Vagina (tissue), 2 donors: ENCODE measurements around the gene RHNO1. TPM values are rescaled to one million over a fixed set of nuclear protein-coding genes. Genes with fewer than 3 reads are reported as not detected.

Experiments used
- DNase-seq, 2 donors: peaks; one replicate each; pipeline ENCODE4 v3.0.0-alpha.2; 2017; ENCODE audit errors: extremely low spot score in 2 of 2
- H3K27ac ChIP-seq: fragments of 200-600 bp; sonication (generic); one replicate; pipeline ENCODE4 v1.5.1; 2019
- H3K27me3 ChIP-seq: fragments of 200-600 bp; sonication (generic); one replicate; pipeline ENCODE4 v1.5.1; 2019
- H3K36me3 ChIP-seq, 2 donors: fragments of 200-600 bp; sonication (generic); one replicate each; pipeline ENCODE4 v1.5.1; 2017 to 2019
- H3K4me1 ChIP-seq: fragments of 200-600 bp; sonication (generic); one replicate; pipeline ENCODE4 v1.5.1; 2019
- H3K4me3 ChIP-seq, 2 donors: fragments of 200-600 bp; sonication (generic); 1 replicate in 1 of 2; 2 replicates in 1 of 2; pipeline ENCODE4 v1.5.1; 2016 to 2019
- H3K9me3 ChIP-seq: fragments of 200-600 bp; sonication (generic); one replicate; pipeline ENCODE4 v1.5.1; 2019
- POLR2A ChIP-seq, 2 donors: fragments of 450-650 bp; IDR thresholded peaks; one replicate each; pipeline ENCODE4 v1.6.1; 2017; ENCODE audit warnings: antibody characterized with exemption in 2 of 2, mild to moderate bottlenecking in 2 of 2, moderate library complexity in 2 of 2
- POLR2AphosphoS5 ChIP-seq, 2 donors: sonication (generic); formaldehyde crosslinking; IDR thresholded peaks; one replicate each; pipeline ENCODE4 v1.9.0; 2017; ENCODE audit warnings: antibody characterized with exemption in 2 of 2, mild to moderate bottlenecking in 2 of 2, low read depth in 1 of 2; ENCODE audit not compliant: insufficient read depth in 1 of 2
- intact Hi-C: fragments of 100-400 bp; cut with DNase I; formaldehyde crosslinking; loops from one replicate; pipeline ENCODE4 v1.15.1; 2023
- total RNA-seq: library from RNA; depleted of rRNA; stranded (reverse); fragments of >200 nt; gene quantifications from one replicate; pipeline ENCODE4 v1.2.3, GENCODE V29; 2016
- TF ChIP-seq, protein P1 (sequence below), 3 experiments: fragments of 450-650 bp in 2 of 3; fragments of 200-600 bp in 1 of 3; sonication (generic) in 1 of 3; IDR thresholded peaks; one replicate each; pipeline ENCODE4 v1.5.1; 2017 to 2019; ENCODE audit warnings: antibody characterized with exemption in 3 of 3, mild to moderate bottlenecking in 2 of 3, moderate library complexity in 2 of 3

Gene RHNO1
- total RNA-seq, 1 donor from 2014 or later, result 13.8 TPM

- TF ChIP-seq, protein P1, sequence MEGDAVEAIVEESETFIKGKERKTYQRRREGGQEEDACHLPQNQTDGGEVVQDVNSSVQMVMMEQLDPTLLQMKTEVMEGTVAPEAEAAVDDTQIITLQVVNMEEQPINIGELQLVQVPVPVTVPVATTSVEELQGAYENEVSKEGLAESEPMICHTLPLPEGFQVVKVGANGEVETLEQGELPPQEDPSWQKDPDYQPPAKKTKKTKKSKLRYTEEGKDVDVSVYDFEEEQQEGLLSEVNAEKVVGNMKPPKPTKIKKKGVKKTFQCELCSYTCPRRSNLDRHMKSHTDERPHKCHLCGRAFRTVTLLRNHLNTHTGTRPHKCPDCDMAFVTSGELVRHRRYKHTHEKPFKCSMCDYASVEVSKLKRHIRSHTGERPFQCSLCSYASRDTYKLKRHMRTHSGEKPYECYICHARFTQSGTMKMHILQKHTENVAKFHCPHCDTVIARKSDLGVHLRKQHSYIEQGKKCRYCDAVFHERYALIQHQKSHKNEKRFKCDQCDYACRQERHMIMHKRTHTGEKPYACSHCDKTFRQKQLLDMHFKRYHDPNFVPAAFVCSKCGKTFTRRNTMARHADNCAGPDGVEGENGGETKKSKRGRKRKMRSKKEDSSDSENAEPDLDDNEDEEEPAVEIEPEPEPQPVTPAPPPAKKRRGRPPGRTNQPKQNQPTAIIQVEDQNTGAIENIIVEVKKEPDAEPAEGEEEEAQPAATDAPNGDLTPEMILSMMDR (IDR thresholded peaks at IDR 0.05), result no peak
- TF ChIP-seq POLR2A (IDR thresholded peaks at IDR 0.05), result no peak
- TF ChIP-seq POLR2AphosphoS5 (IDR thresholded peaks at IDR 0.05; ENCODE audit: insufficient read depth in 1 of 2, low read depth in 1 of 2), result no peak
- peaks cover 21% of the 10 kb centered on the region for H3K4me1 ChIP-seq
- H3K36me3 ChIP-seq, result peaks cover 0 to 12% of the 10 kb centered on the region in 2 donors
- H3K4me3 ChIP-seq, result peak overlapping the region; percentile 31 to 34
- H3K27ac ChIP-seq, result peak overlapping the region; percentile 7
- intact Hi-C loops, result no loop called here
- no peaks in the 10 kb centered on the region for H3K27me3 ChIP-seq
- no peak for DNase-seq
- H3K9me3 ChIP-seq, result no peaks in the 10 kb centered on the region
Measured at GRCh38 chr12:2833810-2834209, 43.2 kb upstream of the RHNO1 start.

DNA sequence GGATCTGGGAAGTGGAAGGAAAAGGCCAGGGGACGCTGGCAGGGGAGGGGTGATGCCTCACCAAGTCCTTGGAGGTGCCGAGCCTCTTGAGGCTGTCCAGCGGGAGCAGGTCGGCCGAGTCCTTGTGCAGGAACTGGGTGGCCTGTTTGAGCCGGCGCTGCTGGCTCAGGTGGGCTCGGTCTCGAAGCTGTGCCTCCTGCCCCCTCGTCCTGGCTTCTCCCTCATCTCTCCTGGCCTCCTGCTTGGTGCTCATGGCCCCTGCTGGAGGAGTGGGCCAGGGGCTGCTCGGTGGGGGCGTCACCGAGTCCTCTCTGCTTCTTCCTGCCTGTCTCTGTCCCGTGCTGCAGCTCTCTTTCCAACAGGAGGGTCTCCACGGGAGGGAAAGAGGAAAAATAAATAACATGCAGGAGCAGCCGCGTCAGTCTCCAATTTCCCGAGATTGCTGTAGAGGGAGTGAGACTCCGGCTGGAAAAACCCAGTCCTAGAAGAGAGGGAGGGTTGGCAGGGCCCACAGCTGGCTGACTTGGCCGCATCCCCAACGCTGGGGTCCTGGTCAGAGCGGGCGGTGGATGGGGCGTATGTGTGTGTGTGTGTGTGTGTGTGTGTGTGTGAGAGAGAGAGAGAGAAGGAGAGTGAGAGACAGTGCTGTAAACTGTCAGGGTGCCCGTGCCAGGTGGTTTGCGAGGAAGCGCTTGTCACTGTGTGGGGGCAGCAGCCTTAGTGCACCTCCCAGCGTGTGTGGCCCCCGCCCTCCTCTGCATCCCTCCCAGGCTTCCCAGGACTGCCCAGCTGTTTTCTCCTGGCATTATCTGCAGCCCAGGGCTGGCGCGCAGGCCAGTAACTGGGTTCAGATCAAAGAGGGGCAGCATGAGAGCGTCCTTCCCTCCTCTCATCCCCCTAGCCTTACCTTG is 42.2 kb upstream of the RHNO1 start, which contains the start of gene NRIP2:
NRIP2 (minus strand) TSS at position 455 of the 911 bp plus-strand sequence; CDS start at position 403, 52 bp downstream.
- H3K9me3 ChIP-seq, result no peaks in the 10 kb centered on the region
- peak in 1 of 2 donors; percentile 83 for DNase-seq
- intact Hi-C loops, result no loop called here
- TF ChIP-seq POLR2AphosphoS5 (IDR thresholded peaks at IDR 0.05; ENCODE audit: insufficient read depth in 1 of 2, low read depth in 1 of 2) (no peak), POLR2A (IDR thresholded peaks at IDR 0.05) (no peak)
- TF ChIP-seq, protein P1 (IDR thresholded peaks at IDR 0.05), result no peak
- H3K4me1 ChIP-seq, result peaks cover 21% of the 10 kb centered on the region
- peaks cover 0 to 3% of the 10 kb centered on the region in 2 donors for H3K36me3 ChIP-seq
- H3K27ac ChIP-seq, result peak within 1 kb of the TSS; percentile 36
- H3K4me3 ChIP-seq, result peak within 1 kb of the TSS; percentile 31 to 34
- no peaks in the 10 kb centered on the region for H3K27me3 ChIP-seq

DNA sequence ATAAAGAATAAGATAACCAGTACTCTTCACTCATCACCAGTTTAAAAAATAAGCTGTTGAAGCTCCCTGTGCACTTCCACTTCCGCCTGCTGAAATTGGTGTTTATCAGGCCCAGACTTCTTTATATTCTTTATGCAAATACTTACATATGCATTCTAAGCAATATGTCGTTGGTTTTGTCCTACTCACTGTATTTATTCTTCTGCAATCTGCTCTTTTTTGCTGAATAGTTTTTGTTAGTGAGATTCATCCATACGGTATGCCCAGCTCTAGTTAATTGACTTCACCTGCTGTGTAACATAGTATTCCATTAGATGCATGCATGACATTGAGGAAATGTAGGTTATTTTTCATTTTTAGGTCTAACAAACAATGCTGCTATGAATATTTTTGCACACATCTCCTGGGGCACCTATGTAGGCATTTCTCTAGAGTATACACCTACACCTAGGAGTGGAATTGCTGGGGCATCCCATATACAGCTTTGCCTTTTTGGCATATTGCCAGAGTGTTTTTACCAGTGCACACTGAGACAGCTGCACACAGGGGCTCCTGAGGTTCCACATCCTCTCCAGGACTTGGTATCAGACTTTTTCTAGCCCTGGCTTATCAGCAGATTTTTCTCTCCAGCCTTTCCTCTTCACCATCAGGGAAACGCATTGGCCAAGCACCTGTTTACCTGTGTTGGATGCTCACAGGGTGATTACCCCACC is 41.2 kb upstream of the RHNO1 start:
- Histone ChIP-seq H3K36me3 (no peaks in the 10 kb centered on the region), H3K27me3 (no peaks in the 10 kb centered on the region), H3K4me3 (no peak overlapping the region), H3K9me3 (no peaks in the 10 kb centered on the region), H3K27ac (no peak overlapping the region), H3K4me1 (peaks cover 21% of the 10 kb centered on the region)
- intact Hi-C loops, result no loop called here
- TF ChIP-seq, protein P1 (IDR thresholded peaks at IDR 0.05), result no peak
- no peak for TF ChIP-seq POLR2AphosphoS5 (IDR thresholded peaks at IDR 0.05; ENCODE audit: insufficient read depth in 1 of 2, low read depth in 1 of 2)
- DNase-seq, result peak in 1 of 2 donors; percentile 52

DNA sequence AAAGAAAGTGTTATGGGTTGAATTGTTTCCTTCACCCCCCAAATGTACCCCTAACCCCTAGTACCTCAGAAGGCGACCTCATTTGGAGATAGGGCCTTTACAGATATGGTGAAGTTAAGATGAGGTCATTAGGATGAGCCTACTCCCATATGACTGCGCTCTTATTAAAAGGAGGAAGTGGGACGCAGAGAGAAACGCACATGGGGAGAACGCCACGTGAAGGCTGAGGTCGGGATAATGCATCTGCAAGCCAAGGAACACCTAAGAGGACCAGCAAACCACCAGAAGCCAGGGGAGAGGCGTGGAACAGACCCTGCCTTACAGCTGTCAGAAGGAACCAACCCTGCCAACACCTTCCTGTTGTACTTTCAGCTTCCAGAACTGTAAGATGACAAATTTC is 40.4 kb upstream of the RHNO1 start:
- intact Hi-C loops, result no loop called here
- no peak overlapping the region for H3K27ac ChIP-seq
- TF ChIP-seq POLR2AphosphoS5 (IDR thresholded peaks at IDR 0.05; ENCODE audit: insufficient read depth in 1 of 2, low read depth in 1 of 2), result no peak
- TF ChIP-seq POLR2A (IDR thresholded peaks at IDR 0.05), result no peak
- TF ChIP-seq, protein P1 (IDR thresholded peaks at IDR 0.05), result no peak
- peaks cover 21% of the 10 kb centered on the region for H3K4me1 ChIP-seq
- DNase-seq, result no peak
- H3K36me3 ChIP-seq, result no peaks in the 10 kb centered on the region
- H3K9me3 ChIP-seq, result no peaks in the 10 kb centered on the region
- no peaks in the 10 kb centered on the region for H3K27me3 ChIP-seq
- H3K4me3 ChIP-seq, result no peak overlapping the region
